Mesodermal cell (in vitro differentiated cells): ENCODE measurements around the gene STK32A.

Experiments
- H3K27ac ChIP-seq: 2 replicates; pipeline ENCODE4 v1.7.0; 2013; ENCODE audit warnings: mild to moderate bottlenecking, low read depth, low read length, moderate library complexity; ENCODE audit not compliant: severe bottlenecking
- H3K36me3 ChIP-seq: 2 replicates; pipeline ENCODE4 v1.7.1; 2013; ENCODE audit warnings: mild to moderate bottlenecking, low read length, moderate library complexity; ENCODE audit not compliant: control insufficient read depth, insufficient read depth
- H3K4me1 ChIP-seq: one replicate; pipeline ENCODE4 v1.7.1; 2013; ENCODE audit warnings: mild to moderate bottlenecking, low read length; ENCODE audit not compliant: insufficient read depth, control insufficient read depth, poor library complexity, severe bottlenecking
- H3K4me3 ChIP-seq: 2 replicates; pipeline ENCODE4 v1.7.0; 2013; ENCODE audit warnings: low read length, control low read depth, mild to moderate bottlenecking; ENCODE audit not compliant: insufficient read depth, poor library complexity, severe bottlenecking; ENCODE audit errors: extremely low read depth
- H3K9me3 ChIP-seq: 2 replicates; pipeline ENCODE4 v1.7.1; 2013; ENCODE audit warnings: mild to moderate bottlenecking, low read length, moderate library complexity; ENCODE audit not compliant: control insufficient read depth
- WGBS, 2 experiments: methylation state at CpG; one replicate each; pipeline ENCODE4 v1.1.5; 2013; ENCODE audit warnings: missing lambda C conversion rate in 2 of 2; ENCODE audit not compliant: insufficient coverage in 2 of 2; 5-methylcytosine and 5-hydroxymethylcytosine counted together

The STK32A gene

DNA sequence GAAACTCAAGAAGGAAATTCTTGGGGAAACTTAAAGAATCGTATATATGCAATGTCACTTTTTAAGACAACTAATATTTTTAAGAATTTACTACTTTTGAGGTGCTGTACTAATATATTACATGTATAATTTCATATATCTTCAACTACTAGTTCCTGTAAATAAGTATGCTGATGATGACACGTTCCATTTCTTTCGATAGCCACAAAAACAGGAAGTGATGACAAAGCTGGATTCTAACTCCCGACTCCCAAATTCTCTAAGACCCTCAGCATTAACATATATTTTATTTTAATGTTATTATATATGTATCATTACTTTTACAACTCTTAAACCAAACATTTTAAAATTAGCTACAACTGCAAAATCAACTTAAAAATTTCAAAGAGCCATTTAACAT lies 74.8 kb downstream of the STK32A start:
- H3K4me1 ChIP-seq, result no peaks in the 10 kb centered on the region
- H3K27ac ChIP-seq, result no peak overlapping the region
- no CpG with 5 or more reads among the region's 4 CpGs for WGBS, 2 experiments

DNA sequence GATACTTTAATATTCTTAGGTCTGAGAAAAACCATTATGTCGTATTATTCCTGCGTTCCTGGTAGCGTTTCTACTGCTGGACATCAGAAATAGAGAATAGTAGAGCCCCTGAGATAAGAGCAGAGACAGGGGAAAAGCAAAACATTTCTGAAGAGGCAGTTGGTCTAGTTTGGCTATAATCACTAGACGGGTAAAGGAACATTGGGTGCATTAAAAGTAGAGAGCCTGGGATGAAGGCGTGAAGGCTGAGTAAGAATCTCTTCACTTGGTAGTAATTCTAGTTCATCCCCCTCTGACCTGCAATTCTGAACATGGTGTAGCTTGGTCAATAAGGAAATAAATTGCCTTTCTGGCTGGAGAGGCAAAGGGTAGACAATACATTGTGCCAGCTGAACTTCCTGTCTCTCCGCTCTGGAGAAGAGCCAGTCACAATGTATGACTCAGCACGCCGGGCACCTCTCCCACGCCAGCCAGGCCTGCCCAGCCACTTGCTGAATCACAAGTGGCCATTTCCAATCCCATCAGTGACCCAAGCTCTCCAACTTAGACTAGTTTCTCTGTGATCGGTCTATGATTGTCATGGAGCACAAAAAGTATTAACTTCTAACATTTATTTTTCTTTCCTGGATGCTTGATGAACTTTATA lies 75.4 kb downstream of the STK32A start:
- H3K4me1 ChIP-seq, result no peaks in the 10 kb centered on the region
- no peaks in the 10 kb centered on the region for H3K9me3 ChIP-seq
- WGBS, 2 experiments, result 79 to 87% methylated on average over 9 of the region's 10 CpGs
- no peak overlapping the region for H3K27ac ChIP-seq
- H3K36me3 ChIP-seq, result no peaks in the 10 kb centered on the region
- H3K4me3 ChIP-seq, result no peak overlapping the region

More for the DNA sequence above, 74.8 kb downstream of the STK32A start:
- no peaks in the 10 kb centered on the region for H3K9me3 ChIP-seq
- no peaks in the 10 kb centered on the region for H3K36me3 ChIP-seq
- no peak overlapping the region for H3K4me3 ChIP-seq

DNA sequence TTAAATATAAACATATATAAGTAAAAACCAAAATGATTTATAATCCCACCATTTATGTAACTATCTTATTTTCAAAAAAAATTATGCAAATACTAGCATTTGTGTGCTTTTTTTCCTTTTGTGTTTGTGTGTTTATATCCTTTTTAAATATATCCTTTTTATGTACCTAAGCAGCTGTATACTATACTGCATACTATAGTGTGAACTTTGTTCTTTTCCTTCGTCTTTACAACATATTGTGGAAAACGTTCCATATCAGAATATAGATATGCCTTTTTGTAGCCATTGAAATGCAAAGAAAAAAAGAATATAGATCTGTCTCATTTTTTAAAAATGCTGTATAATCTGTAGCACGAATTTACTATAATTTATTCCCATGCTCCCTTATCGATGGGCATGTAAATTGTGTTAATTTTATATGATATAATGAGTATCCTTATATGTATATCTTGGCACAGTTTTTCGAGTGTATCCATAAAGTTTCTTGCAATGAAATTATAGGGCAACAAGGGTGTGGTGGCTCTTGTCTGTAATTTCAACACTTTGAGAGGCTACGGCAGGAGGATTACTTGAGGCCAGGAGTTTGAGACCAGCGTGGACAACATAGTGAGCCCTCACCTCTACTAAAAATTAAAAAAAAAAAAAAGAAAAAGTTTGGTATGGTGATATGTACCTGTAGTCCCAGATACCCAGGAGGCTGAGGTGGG lies 83.3 kb downstream of the STK32A start:
- Histone ChIP-seq H3K27ac (no peak overlapping the region), H3K36me3 (no peaks in the 10 kb centered on the region), H3K4me3 (no peak overlapping the region), H3K4me1 (no peaks in the 10 kb centered on the region), H3K9me3 (no peaks in the 10 kb centered on the region)
- WGBS, 2 experiments, result 60 to 100% methylated on average over 1 of the region's 7 CpGs

DNA sequence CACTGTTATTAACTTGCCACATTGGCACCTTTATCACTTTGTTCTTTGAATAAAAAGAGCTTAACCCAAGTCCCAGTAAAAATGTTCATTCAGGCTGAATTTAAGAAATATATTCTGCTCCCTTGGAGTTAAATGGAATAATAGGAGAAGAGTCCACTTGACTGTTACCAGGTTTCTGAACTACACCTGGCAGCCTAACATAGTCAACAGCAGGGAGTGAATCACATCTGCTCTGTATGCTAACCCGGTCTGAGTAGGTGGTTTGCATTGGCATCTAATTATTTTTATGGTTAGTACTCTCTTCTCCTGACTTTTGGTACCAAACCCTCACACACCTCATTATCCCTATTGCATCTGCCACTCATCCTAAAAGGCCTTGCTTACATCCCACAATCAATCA lies 86.7 kb downstream of the STK32A start:
- Histone ChIP-seq H3K9me3 (no peaks in the 10 kb centered on the region), H3K4me1 (no peaks in the 10 kb centered on the region), H3K4me3 (no peak overlapping the region), H3K27ac (no peak overlapping the region), H3K36me3 (no peaks in the 10 kb centered on the region)
- no CpG with 5 or more reads among the region's 1 CpG for WGBS, 2 experiments

DNA sequence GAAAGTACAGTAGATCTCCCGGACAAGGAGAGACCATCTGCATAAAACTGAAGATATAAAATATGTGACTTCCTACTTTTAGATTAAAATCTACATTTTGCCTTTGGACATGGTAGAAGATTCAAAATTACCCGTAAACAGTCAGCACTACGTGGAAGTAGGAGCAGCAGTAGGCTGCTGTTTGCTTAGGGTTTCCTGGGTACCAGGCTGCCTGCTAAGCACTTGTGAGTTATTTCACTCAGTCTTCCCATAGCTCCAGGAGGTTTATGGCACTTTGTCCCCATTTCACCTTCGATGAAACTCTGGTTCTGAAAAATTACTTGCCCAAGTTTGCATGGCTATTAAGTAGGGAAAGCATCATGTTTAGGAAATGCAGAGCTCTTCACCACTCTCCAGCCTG lies 92.6 kb downstream of the STK32A start:
- no peaks in the 10 kb centered on the region for H3K36me3 ChIP-seq
- no peak overlapping the region for H3K27ac ChIP-seq
- no peaks in the 10 kb centered on the region for H3K4me1 ChIP-seq
- H3K4me3 ChIP-seq, result no peak overlapping the region
- no peaks in the 10 kb centered on the region for H3K9me3 ChIP-seq
- 89 to 95% methylated on average over 1 to 3 of the region's 4 CpGs for WGBS, 2 experiments

DNA sequence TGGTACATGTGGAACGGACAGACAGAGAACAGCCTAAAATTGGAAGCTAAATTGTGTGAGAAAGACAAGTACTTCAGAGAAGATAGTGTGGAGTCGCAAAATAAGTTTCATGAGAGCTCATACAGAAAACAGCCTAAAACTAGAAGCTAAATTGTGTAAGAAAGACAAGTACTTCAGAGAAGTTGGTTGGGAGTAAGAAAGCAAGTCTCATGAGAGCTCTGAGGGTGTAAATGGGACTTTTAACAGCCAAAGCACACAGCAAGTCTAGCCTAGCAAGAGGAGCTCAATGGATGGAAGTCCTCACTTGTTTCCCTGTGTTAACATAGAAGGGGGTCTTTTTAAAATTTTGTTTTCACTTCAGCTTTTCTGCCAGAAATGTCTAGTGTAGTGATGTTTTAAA lies 93.1 kb downstream of the STK32A start:
- Histone ChIP-seq H3K27ac (no peak overlapping the region), H3K4me3 (no peak overlapping the region), H3K4me1 (no peaks in the 10 kb centered on the region), H3K36me3 (no peaks in the 10 kb centered on the region), H3K9me3 (no peaks in the 10 kb centered on the region)
- 86 to 100% methylated on average over 2 of the region's 2 CpGs for WGBS, 2 experiments

DNA sequence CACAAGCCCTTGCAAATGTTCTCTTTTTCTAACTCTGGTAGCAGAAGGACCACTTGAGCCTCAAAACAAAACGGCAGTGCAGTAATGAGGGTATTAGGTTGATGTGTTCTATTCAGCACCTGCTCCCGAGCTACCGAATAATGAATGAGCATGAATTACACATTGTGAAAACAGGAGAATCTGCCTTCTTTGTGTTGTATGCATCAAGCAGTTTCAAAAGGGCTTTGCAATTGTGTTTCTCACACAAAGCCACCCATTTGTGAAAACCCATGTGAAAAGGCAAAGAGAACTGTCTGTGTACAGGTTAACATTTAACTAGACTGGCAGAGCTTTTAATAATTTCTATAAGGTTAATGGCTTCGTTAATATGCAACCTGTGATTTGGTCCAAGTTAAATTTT lies 97.8 kb downstream of the STK32A start:
- 83 to 93% methylated on average over 3 of the region's 4 CpGs for WGBS, 2 experiments
- no peaks in the 10 kb centered on the region for H3K4me1 ChIP-seq
- no peaks in the 10 kb centered on the region for H3K36me3 ChIP-seq
- H3K9me3 ChIP-seq, result no peaks in the 10 kb centered on the region
- no peak overlapping the region for H3K27ac ChIP-seq
- H3K4me3 ChIP-seq, result no peak overlapping the region

DNA sequence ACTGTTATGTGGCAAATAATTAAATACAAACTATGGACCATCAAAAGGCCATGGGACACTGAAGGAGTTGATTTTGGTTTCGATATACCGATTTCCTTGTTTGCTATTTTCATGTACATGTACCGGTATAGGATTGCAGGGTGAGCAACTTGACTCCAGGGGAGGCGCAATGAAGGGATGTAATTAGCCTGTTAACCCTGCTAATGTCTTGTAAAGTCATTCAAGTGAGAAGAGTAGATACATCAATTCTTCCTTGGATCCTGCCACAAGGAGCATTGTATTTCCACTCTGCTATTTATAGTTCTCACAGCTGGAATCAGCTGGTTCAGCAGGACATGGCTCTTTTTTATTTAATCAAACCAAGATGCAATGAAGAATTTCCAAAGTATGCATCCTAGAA lies 102.0 kb downstream of the STK32A start:
- WGBS, 2 experiments, result 85 to 94% methylated on average over 3 to 4 of the region's 4 CpGs
- no peaks in the 10 kb centered on the region for H3K4me1 ChIP-seq

DNA sequence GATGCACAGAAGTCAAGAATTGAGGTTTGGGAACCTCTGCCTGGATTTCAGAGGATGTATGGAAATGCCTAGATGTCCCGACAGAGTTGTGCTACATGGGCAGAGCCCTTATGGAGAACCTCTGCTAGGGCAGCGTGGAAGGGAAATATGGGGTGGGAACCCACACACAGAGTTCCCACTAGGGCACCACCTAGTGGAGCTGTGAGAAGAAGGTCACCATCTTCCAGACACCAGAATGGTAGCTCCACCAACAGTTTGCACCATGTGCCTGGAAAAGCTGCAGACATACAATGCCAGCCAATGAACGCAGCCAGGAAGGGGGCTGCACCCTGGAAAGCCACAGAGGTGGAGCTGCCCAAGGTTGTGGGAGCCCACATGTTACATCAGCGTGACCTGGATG lies 104.5 kb downstream of the STK32A start:
- Histone ChIP-seq H3K36me3 (no peaks in the 10 kb centered on the region), H3K4me1 (no peaks in the 10 kb centered on the region), H3K4me3 (no peak overlapping the region), H3K9me3 (no peaks in the 10 kb centered on the region), H3K27ac (no peak overlapping the region)
- 82 to 98% methylated on average over 2 to 4 of the region's 4 CpGs for WGBS, 2 experiments

More for the DNA sequence above, 102.0 kb downstream of the STK32A start:
- no peaks in the 10 kb centered on the region for H3K9me3 ChIP-seq
- H3K4me3 ChIP-seq, result no peak overlapping the region
- H3K27ac ChIP-seq, result no peak overlapping the region
- H3K36me3 ChIP-seq, result no peaks in the 10 kb centered on the region

DNA sequence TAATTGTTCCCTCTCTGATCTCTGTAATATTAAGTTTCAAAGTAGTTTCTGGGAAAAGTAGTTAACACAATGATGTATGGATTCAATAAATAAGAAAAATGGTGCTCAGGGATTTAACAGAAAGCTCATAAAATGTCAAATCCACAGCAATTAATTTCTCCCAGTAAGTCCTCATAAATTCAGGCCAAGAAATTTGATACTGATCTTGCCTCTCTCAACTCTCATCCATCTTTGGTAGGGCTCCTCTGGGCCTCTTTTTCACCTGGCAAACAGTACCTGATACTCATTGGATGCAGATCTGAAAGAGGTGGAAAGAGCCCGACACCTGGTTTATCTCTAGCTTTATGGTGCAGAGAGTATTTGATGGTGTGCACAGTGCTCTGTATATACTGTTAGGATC lies 106.1 kb downstream of the STK32A start:
- Histone ChIP-seq H3K27ac (no peak overlapping the region), H3K4me1 (no peaks in the 10 kb centered on the region), H3K4me3 (no peak overlapping the region), H3K36me3 (no peaks in the 10 kb centered on the region), H3K9me3 (no peaks in the 10 kb centered on the region)
- 86 to 100% methylated on average over 1 of the region's 1 CpG for WGBS, 2 experiments

DNA sequence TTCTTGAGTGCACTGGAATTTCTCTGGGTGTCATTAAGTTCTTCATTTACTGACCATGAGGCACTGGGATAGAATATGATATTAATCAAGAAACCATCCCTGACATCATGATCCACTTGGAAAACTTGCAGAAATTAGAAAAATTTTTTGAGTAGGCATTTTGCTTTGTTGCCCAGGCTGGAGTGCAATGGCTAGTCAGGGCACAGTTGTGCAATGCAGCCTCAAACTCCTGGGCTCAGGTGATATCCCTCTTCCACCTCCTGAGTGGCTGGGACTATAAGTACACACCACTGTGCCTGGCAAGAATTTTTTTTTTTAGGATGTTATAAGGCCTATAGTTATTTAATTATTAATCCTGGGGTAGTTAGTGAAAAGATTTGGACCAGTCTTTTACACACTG lies 106.5 kb downstream of the STK32A start:
- Histone ChIP-seq H3K9me3 (no peaks in the 10 kb centered on the region), H3K36me3 (no peaks in the 10 kb centered on the region), H3K4me3 (no peak overlapping the region), H3K4me1 (no peaks in the 10 kb centered on the region), H3K27ac (no peak overlapping the region)
